GM04503 (cell line): Measurements from ENCODE around the gene PDZD2.
"Not testable (repeated sequence)": the region's sequence is repeated elsewhere in the genome, so short reads cannot be mapped to it uniquely, and the experiment has no call there.

ENCODE experiments used
- DNase-seq: peaks from one replicate; pipeline ENCODE4 v3.0.0-alpha.2; 2012; ENCODE audit warnings: low read depth

The PDZD2 gene

DNA sequence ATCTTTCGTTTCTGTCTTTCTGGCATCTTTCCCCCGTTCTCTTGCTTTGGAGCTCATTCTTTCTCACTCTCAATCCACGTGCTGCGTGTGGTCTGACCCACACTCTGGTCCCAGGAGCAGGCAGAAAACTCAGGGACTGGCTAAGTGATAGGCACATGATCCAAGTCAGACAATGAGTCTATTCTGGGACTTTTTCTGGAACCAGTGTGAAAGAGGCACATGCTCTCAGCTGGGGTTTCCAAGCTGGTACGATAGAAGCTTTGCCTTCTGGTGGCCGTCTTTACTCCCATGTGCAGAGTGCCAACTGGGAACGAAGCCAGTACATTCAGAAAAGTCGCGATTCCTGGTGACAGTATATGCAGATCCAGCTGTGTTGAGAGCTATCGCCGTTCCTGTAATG, 94.4 kb downstream of the PDZD2 start:
- DNase-seq = no peak

DNA sequence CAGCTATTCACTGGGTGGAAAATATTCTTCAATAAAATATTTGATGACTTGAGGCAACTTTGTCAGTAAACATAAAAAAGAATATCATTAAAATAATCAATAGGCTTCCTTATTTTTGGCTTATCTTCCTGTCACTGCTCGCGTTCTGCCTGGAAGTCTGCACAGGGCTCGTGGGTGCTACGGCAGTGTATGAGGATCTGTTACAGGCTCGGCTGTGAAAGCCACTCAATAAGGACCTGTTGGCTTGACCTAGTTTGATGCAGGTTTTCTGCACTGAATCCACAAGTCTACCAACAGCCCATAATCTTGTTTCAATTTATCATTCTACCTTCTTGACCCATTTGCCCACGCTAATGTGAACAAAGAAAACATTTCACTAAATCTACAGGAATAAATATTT, 97.2 kb downstream of the PDZD2 start:
- no peak for DNase-seq

DNA sequence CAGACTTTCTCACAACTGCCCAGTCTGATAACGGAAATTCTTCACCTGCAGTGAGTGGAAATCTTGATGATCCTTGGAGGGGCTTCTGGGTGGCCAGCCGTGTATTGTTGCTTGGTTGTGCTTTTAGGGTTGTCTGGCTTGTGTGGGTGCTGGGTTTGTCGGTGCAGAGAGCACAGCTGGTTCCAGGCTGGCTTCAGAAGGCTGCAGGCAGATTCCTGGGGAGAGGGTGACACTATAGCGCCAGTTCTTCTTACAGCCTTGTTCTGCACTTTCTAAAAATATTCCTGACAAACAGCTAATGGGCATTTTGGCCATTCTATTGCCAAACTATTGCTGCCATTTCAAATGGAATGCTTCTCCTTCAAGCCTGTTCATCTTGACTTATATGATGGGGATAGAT, 99.3 kb downstream of the PDZD2 start:
- no peak for DNase-seq

DNA sequence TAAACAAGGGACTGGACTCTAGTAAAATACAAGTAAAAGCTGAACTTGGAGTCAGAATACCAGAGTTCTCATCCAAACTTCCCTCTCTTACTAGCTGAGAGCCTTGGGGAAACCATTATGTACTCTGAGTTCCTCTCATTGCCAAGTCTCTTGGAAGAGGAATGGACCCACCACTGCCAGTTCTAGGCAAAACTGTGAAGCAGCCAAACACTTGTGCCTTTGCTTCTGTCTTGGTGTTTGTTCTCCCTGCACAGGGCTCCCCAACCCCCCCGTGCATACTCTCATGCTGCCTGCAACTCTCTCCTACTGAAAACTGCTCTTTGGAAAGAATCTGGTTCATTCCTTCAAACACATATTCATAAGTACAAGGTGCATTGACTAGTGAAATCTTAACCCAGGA, 102.6 kb downstream of the PDZD2 start:
- DNase-seq = no peak

DNA sequence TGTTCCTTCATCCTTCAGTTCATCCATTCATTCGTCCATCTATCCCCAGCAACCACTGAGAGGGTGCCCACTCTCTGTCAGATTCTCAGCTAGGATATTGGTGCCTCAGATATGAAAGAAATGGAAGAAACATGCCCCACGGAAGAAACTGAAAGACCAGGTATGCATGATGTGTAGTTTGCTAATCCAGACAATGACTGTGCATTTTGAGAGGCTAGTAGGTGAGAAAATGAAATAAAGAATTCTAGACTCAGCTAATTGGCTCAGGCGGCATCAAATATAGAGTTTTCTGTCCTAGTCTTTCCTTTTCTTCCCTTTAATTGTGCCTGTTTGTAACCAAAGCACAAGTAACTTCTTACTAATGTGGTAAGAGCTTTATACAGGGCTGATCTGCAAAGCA, 104.7 kb downstream of the PDZD2 start:
- no peak for DNase-seq

DNA sequence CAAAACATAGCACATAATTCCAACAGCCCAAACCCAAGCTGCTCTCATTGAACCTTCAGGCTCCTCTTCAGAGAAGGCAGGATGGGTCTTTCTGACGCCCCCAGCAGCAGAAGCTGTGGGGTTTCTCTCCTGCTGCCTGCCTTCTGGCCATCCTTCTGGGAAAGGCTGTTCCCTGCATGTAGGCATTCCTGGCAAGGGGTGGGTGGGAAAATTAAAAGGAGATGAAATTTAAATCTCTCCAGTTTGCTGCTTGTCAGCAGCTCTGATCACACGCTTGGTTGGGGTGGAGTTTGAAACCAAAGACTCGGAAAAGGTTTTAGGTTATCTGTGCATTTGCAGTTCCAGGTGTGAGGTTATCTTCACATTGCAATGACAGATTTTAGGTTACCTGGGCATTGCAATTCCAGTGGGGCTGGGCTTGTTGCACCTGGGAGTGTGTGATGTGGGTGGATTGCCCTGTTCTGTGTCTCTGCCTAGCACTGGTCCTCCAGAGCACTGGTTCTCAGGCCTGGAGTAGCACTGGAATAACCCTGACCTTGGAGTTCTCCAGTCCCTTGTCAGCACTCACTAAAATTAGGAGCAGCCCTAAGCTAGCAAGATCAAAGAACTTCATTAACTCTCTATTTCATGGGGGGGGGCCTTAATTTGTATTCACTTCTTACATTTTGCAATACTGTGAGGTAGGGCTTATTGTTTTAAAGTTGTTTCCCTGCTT, 109.7 kb downstream of the PDZD2 start:
- DNase-seq = no peak

DNA sequence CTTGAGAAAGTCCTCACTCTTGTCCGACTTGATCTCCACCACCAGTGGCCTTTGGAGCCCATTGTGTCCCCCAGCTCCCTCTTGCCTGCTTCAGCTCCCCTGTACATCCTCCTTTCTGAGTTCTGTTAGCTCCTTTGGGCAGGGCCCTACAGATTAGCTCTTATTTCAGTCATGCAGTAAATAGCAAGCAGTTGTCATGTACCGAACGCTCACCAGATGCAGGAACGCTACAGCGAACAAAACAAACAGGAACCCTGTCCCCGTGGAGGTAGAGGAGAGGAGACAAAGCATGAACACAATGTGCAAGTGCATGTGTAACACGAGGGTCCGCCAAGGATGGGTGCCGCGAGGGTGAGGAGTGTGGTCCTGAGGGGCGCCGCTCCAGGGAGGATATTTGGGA, 111.3 kb downstream of the PDZD2 start:
- DNase-seq = no peak

DNA sequence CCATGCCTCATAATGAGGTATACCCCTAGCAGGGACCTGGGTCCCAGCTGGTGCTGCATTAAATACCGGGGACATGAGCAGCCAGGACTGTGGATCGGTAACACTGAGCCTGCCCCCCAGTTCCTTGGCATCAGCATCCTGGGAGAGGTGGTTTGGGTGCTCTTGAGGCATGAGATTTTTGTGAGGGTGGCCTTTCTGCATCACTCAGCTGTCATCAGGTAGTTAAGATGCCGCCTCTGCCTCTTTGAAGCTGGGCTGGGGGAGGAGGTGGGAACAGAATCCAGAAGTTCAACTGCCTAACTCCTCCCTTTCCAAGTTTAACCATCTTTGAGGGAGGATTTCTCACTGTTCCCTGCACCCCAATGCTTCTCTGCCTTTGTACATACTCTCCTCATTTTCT, 112.7 kb downstream of the PDZD2 start:
- no peak for DNase-seq

DNA sequence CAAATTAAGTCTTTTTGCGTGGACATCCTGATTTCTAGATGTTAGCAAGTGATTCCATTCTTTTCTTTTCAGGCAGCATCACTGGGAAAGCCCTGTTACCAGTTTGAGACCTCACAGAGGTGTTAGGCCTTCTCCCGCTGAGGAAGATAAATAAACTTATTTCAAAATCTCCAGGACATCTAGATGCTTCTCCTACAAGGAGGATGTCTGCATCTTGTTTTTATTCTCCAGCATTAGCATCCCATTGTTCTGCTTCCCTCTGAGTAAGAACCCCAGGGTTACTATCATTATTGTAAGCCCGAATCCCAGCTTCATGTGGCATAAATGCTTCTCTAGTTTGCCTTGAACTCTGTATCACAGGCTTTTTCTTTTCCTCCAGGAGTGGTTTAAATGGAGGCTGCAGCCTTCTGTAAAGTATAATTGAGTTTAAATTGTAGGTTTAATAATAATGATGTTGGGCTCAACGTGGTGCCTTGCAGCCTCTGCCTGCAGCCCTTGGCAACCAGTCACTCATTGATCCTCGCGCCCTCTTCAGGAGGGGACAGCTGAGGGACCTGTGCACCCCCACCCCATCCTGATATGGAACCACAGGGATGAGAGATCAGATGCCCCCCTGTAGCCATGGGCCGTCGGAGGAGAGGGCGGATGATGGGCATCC, 114.9 kb downstream of the PDZD2 start:
- no peak for DNase-seq

DNA sequence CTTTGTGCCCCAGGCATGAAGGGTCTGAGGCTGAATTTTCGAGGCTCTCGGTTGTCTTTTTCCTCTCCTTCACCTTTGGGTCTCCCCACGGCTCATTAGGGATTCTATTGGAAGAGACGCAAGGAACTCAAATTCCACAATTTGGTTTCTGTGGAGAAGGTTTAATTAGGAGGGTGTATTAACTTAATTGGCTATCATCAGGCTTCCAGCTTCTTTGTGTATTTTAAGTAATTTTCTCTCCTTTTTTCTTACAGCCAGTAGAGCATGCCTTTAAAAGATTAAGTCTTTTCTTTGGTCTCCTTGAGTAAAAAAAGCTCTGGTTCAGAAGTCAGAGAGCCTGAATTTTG, 115.4 kb downstream of the PDZD2 start:
- DNase-seq = no peak

DNA sequence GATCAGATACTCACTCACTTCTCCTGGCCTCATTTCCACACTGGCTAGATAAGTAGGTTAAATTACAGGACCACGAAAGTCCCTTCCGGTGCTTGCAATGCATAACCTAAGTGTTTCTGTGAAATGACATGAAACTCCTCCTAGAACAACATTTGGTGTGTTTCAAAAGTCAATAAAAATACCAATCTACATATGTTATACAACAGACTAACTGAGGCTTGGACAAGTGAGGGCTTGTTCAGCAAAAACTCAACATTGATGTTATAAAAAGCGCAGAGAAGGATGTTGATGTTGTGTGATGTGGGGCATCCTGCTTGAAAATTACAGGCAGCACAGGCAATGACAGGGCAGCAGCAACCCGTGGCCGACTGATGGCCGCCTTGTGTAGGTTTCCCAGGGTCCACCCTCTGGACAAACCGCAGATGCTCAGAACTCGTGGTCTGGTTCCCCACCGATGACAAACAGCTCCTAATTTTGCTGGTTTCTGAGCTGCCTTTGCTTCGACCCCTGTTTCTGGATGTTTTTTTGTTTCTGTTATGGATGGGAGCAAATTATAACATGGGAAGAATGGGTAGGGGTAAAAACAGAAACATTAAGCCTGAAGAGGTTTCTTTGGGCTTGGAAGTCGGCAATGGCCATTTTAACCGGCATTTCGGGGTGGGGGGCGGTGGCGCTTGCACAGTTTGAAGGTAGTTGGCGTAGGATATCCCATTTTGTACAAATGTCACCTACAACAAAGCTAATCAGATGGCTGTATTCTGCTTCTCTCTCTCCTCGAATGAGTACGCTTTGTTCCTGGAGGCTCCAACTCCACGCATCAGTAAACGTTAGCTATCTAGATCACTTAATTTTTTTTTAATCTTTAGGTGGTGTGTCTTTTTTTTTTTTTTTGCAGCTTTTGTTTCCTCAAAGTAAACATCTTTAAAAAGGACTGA, 116.1 kb downstream of the PDZD2 start:
- no peak for DNase-seq

DNA sequence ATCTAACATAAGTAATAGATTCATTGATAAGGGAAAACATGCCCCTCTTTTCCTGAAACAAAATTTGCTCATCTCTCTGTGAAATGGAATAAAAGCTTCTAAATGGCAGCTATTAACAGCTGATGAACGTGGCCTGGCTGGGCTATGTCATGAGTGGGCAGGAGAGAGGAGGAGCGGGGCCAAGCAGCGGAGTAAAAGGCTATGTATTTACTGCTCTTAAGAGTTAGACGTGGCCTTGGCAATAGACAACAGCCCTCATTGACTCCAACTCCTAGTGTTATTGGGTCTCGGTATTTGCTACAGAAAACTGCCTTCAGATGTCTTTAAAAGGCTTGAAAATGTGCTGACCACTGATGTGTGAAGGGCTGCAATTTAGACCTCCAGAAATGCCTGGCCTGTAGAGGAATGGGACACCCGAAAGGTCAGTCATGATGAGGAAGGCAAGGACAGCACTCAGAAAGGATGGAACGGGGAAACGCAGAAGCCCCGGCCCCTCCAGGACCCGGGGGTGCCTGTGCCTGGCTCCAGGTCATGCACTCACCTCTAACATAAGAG, 116.8 kb downstream of the PDZD2 start:
- no peak for DNase-seq

DNA sequence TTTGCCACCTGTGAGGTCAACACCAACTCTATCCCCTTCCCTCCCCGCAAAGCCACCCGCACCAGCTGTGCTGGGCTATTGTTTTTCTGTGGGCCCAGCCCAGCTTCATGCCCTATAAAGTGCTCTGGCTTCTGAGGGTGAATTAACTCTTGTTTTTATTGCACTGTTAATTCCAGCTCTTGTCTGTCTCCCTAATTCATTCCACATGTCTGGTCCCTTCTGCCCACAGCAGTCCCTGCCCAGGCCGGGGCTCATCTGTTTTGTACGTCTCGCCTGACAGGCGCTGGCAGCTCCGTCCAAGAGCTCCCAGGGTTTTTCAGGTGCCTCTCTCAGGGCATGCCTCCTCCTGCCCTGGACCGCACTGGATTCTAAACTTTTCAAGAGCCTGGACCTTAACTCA, 118.9 kb downstream of the PDZD2 start:
- no peak for DNase-seq

DNA sequence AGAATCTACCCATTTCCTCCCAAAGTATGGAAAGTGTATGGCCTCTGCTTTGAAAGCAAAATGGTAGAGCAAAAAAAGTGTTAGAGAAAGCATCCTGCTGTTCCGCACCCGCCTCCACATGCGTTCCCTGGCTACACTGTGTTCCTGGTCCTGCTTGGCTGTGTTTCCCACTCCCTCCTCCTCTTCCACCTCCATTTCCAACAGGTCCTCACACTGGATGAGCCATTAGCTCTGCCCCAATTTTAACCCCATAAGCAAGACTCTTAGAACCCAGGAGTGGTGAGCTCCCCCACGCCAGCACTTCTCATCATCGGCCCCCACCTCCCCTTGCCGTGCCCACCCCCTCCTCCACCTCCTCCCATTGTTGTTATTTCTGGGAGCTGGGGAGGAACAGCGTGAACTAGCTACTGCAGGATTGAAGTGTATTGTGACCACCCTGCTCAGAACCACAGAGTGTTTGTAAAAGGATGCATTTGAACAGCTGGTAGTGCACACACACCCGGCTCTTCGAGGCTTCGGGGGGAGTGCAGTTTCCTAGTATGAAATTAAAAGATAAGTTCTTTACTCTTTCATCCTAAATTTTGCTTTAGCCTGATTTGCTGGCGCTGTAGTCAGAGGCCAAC, 120.0 kb downstream of the PDZD2 start:
- DNase-seq = no peak

DNA sequence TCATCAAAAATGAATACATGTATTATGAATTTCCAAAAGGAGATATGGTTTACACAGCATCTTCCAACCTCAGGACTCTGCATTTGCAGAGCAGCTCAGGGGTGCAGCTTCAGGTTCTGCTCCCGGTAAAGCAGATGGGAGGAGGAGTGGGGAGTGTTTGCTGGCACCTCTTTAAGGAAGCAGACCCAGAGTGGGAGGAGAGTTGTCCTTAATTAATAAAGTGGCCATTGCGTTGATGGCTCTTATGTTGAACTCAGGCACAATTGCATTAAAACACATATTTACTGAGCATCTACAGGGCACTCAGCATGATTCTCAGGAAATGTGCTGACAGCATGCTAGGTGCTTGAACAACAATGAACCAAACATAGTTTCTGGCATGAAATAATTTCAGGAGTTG, 121.0 kb downstream of the PDZD2 start:
- DNase-seq = no peak

DNA sequence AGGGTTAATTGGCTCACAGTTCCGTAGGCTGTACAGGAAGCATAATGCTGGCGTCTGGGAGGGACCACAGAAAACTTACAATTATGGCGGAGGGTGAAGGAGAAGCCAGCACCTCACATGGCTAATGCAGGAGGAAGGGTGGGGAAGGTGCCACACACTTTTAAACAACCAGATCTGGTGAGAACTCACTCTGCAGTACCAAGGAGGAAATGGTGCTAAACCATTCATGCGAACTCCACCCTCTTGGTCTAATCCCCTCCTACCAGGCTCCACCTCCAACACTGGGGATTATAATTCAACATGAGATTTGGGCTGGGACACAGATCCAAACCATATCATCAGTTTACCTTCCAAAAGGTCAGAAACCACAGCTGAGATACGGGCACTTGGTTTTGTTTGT, 122.9 kb downstream of the PDZD2 start:
- no peak for DNase-seq

DNA sequence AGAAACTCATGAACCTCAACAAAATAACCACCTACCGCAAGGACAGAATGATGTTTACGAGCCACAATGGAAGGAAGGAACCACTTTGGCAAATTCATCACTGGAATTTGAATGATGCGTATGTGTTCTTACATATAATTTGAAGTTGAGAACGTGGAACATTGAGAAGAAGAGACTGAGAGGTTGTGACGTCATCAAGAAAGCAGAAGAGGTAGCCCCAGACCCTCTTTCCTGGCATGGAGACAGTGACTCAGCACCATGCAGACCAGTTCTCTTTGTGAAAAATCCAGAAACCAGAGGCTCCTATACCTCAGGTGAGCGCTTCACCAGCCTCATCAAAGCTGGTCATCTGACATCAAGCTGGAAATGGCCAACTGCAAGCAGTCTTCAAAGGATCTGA, 124.5 kb downstream of the PDZD2 start:
- no peak for DNase-seq

DNA sequence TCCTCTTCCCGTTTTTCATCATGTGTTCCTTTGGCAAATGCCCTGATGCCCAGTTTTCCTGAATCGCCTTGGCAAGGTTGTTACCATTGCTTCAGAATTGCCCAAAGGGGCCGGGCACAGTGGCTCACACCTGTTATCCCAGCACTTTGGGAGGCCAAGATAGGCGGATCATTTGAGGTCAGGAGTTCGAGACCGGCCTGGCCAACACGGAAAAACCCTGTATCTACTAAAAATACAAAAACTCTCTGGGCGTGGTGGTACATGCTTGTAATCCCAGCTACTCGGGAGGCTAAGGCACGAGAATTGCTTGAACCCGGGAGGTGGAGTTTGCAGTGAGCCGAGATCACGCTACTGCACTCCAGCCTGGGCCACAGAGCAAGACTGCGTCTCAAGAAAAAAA, 125.8 kb downstream of the PDZD2 start:
- not testable (repeated sequence) for DNase-seq

DNA sequence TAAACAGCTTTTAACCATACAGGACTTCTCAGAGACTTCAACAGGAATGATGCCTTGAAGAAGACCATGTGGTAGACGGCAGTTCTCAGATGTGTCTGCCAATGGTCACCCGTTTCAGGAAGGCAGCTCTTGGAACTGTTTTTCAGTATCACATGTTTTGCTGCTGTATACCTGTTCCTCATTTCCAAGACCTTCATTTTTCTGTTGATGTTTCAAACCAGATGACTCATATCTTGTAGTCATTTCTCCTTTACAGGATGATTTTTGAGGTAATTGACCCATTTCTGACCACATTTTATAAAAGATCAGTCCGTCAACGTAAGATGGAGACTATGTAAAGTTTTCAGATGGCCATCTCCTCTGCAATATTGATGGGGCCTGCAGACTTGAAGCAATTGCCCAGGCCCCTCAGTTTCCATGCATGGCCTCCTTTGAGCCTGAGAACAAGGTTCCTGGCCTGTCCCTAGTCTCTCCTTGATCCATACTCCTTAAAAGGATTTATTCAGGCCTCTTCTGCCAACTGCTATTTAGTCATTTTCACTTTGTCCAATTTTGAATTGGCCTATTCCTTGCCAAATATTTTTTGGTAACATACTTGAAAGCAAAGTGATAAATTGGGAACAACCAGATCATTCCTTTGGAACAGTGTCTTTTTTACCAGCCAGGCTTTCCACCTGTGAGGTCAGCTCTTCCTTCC, 128.6 kb downstream of the PDZD2 start:
- DNase-seq = no peak

DNA sequence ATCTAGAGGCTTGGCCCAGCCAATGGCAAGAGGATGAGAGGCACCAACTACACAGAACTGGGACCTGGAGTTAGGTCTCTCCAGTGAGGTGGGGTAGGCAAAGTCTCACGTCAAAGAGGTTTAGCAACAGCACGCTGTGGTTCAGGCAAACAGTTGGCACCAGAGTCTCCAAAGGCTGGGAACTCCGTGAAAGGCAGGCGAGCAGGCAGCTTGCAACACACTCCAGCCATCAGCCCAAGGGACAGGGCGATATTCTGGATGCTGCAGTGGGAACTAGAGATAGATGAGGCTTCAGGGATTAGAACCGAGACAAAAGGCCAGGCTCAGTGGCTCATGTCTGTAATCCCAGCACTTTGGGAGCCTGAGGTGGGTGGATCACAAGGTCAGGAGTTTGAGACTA, 129.1 kb downstream of the PDZD2 start:
- no peak for DNase-seq

DNA sequence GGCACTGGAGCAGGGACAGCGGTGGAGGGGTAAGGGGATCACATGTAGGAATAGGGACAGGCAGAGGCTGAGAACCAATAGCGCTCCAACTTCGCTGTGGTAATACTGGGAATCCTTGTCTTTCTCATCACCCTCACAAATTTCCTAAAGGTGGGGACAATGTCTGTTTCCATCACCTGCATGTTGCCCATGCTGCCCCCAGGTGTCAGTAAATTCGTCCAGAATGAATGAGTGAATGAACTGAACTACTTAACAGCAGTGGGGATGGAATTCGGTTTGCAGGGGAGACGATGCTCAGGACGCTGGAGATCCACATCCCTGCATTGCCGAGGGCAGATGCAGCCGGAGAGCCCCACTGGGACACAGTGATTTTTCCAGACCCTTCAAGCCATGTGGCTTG, 129.9 kb downstream of the PDZD2 start:
- DNase-seq = no peak

DNA sequence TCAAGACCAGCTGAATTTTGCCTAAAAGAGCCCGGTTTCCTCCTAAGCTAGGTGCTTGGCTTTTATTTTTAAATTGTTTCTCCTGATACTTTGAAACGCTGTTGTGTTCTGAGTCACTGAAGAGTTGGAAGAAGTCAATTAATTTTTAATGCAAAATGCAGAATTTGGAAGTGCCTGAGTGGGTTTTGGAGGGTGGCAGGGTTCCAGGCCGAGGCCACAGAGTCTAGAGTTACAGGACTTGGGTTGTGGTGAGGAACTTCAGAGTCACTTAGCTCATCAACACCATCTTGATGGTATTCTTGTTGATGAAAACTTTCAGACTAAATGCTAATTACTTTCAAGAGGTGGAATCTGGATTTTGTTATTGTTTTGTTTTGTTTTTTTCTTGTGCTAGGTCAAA, 130.6 kb downstream of the PDZD2 start:
- no peak for DNase-seq
